NB4 (cell line): ENCODE measurements around the gene NDRG4.

Experiments used
- CTCF ChIP-seq: IDR thresholded peaks from one replicate; pipeline ENCODE4 v1.5.1; 2012; ENCODE audit warnings: low read depth, low read length
- MAX ChIP-seq: IDR thresholded peaks from 2 replicates; pipeline ENCODE4 v1.6.1; 2011; ENCODE audit warnings: low read depth, low read length
- MYC ChIP-seq: IDR thresholded peaks from 2 replicates; pipeline ENCODE4 v1.6.1; 2011; ENCODE audit warnings: low read depth, low read length
- POLR2A ChIP-seq: IDR thresholded peaks from 2 replicates; pipeline ENCODE4 v1.6.1; 2011; ENCODE audit warnings: mild to moderate bottlenecking; ENCODE audit not compliant: insufficient read length; ENCODE audit errors: extremely low read depth

DNA sequence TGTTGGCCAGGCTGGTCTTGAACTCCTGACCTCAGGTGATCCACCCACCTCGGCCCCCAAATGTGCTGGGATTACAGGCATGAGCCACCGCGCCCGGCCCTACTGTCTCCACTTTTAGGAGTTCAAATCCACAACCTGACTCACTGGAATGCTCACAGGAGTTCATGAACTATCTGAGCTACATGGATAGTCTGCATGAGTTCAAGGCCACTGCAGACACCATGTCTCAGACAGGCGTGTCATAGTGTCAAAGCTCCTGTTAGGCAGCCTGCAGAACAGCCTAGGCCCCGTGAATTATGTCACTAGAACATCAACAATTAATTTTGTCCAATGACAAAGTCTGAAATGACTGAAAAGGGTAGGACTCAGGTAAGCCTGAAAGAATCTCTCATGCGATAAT, 38.3 kb upstream of the NDRG4 start:
- TF ChIP-seq POLR2A, result no peak
- TF ChIP-seq CTCF, result no peak
- TF ChIP-seq MAX, result no peak
- TF ChIP-seq MYC, result no peak
